NCI-H748 (cell line): ENCODE results near the gene PSRC1.

Experiments
- DNase-seq: peaks from one replicate; lab custom pipeline; 2025; ENCODE audit not compliant: unreplicated experiment; lab: John Stamatoyannopoulos, UW

Gene PSRC1

GRCh38 chr1:109259674-109260557, 23.0 kb downstream of the PSRC1 start:
- DNase-seq: no peak

- DNase-seq: no peak
Measured at GRCh38 chr1:109258481-109259466, 24.2 kb downstream of the PSRC1 start.

DNA sequence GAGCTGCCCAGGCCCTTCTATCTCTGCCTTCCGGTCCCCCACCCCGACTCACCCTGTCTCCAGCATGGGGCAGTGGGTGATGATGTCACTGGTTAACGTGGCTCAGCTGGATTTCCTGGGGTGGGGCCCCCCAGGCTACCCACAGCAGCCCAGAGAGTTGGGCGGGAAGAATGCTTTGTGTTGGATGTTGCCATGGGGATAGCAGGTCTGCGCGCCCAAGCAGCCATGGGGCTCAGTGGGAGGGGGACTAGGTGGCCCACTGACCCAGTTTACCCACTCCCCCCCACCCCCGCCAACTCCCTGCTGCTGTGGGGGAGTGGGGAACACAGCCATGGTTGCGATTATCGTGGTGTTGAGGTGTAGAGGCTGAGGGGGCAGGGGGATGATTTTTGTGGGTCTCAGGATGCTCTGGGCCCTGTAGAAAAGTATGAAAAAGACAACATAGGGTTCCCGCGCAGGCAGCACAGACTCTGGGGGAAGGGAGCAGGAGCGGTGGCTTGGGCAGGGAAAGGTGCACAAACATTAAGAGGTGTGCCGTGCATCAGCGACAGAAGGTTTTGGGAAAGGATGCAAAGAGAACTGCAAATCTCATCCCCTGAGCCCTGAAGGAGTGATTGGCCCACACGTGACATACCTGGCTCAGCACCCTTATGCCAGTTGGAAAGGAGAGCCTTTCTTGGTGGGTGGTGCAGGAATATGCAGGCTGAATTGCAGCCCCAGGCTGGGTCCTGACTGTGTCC, 25.1 kb downstream of the PSRC1 start:
- DNase-seq: no peak

- DNase-seq: no peak
Measured at GRCh38 chr1:109256971-109257681, 25.8 kb downstream of the PSRC1 start.

DNA sequence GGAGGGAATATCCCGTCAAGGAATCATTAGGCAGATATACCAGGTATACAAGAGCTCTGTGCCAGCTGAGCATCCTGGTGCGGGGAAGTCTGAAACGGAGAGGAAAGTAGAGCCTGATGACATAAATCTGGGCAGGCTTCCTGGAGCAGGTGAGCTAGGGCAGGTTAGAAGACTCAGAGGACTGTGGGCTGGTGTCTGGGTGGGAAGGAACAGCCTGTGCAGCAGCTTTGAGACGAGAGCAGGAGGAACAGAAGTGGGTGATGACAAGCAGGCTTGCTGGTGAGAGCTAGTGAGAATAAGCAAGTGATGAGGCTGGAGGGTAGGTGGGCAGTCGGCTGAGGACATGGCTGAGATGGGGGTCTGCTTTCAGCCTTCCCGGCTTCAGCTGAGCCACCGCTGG, 26.9 kb downstream of the PSRC1 start:
- no peak for DNase-seq

GRCh38 chr1:109255678-109256077, 27.3 kb downstream of the PSRC1 start:
- DNase-seq: no peak

DNA sequence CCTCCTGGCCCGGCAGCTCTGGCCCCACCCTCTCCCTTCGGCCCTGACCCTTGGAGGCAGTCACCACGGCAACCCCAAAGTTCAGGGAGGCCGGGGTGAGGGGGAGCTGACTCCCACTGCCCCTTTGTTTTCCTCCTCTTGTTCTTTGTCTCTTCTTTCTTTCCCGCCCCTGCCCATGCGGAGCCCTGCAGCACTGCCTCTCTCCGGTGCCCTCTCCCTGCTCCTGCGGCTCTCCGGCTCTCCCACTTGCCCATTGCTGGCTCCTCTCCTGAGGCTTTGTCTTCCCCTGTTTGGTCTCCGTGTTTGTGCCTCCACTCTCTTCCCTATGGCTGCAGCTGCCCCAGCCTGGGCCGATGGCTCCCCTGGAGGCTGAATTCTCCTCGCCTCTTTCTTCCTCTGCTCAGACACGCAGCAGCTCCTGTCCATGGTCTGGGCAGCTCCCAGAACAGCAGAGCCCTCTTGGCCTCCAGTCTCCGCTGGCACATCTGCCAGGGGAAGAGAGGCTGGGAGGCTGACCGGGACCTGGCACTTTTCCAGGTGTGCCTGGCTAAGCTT, 27.8 kb downstream of the PSRC1 start:
- DNase-seq: no peak

- peak; percentile 50 for DNase-seq
Measured at GRCh38 chr1:109254621-109255096, 28.3 kb downstream of the PSRC1 start.

DNA sequence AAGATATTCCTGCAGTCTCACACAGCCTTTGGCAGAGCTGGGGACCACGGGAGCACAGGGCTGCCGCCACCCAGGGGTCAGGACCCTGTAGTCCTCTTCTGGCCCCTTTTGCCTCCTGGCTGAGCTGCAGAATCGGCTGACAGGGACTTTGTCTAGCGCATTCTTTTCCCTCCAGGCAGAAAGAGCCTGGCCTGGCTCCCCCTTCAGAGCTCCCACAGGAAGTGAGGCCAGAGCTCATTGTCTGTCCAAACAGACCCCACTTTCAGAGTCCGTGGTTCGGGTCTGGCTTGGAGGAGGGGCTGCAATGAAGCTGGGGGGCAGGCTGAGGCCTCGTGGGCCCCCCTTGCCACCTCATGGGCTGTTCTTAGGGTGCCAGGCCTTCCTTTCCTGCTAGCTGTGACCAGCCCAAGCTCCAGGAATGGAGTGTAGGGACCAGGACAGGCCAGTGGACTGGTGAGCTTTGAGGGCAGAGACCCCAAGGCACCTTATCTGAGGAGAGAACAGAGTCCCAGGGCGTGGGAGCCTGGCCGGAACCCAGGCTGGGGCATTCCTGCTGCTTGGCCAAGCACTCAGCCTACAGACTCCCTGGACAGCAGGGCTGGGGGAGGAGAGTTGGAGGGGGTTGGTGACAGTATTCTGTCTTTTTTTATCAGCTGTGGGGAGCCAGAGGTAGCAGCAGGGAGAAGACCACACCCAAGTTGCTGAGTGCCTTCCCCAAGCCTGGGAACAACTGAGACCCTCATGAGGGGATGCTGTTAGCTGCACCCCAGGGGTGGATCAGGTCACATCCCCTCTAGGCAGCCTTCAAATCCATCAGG, 28.9 kb downstream of the PSRC1 start:
- DNase-seq: peak; percentile 23

DNA sequence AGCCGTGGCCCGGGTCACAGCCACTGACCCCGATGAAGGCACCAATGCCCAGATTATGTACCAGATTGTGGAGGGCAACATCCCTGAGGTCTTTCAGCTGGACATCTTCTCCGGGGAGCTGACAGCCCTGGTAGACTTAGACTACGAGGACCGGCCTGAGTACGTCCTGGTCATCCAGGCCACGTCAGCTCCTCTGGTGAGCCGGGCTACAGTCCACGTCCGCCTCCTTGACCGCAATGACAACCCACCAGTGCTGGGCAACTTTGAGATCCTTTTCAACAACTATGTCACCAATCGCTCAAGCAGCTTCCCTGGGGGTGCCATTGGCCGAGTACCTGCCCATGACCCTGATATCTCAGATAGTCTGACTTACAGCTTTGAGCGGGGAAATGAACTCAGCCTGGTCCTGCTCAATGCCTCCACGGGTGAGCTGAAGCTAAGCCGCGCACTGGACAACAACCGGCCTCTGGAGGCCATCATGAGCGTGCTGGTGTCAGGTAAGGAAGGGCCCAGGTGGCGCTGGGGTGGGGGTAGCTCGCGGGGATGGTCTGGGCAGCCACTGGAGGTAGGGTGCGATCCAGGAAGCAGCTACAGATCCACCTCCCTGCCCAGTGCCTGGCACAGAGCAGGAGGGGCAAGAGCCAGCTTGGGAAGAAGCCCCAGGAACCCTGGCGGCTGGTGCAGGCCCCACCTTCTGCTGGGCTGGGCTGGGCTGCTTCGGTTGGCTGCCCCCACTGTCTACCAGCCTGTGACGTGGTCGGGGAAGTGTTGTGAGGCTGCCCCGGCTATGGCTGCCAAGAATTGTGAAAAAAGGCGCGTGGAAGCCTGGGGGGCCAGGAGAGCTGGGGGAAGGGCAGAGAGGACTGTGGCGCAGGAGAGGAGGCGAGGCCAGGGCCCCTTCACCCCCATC, 29.8 kb downstream of the PSRC1 start:
- DNase-seq: peak; percentile 23

DNA sequence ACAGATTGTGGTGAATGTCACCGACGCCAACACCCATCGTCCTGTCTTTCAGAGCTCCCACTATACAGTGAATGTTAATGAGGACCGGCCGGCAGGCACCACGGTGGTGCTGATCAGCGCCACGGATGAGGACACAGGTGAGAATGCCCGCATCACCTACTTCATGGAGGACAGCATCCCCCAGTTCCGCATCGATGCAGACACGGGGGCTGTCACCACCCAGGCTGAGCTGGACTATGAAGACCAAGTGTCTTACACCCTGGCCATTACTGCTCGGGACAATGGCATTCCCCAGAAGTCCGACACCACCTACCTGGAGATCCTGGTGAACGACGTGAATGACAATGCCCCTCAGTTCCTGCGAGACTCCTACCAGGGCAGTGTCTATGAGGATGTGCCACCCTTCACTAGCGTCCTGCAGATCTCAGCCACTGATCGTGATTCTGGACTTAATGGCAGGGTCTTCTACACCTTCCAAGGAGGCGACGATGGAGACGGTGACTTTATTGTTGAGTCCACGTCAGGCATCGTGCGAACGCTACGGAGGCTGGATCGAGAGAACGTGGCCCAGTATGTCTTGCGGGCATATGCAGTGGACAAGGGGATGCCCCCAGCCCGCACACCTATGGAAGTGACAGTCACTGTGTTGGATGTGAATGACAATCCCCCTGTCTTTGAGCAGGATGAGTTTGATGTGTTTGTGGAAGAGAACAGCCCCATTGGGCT, 30.6 kb downstream of the PSRC1 start:
- no peak for DNase-seq

DNA sequence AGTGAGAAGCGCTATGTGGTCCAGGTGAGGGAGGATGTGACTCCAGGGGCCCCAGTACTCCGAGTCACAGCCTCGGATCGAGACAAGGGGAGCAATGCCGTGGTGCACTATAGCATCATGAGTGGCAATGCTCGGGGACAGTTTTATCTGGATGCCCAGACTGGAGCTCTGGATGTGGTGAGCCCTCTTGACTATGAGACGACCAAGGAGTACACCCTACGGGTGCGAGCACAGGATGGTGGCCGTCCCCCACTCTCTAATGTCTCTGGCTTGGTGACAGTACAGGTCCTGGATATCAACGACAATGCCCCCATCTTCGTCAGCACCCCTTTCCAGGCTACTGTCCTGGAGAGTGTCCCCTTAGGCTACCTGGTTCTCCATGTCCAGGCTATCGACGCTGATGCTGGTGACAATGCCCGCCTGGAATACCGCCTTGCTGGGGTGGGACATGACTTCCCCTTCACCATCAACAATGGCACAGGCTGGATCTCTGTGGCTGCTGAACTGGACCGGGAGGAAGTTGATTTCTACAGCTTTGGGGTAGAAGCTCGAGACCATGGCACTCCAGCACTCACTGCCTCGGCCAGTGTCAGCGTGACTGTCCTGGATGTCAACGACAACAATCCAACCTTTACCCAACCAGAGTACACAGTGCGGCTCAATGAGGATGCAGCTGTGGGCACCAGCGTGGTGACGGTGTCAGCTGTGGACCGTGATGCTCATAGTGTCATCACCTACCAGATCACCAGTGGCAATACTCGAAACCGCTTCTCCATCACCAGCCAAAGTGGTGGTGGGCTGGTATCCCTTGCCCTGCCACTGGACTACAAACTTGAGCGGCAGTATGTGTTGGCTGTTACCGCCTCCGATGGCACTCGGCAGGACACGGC, 31.4 kb downstream of the PSRC1 start:
- DNase-seq: no peak

- no peak for DNase-seq
Measured at GRCh38 chr1:109250454-109251276, 32.3 kb downstream of the PSRC1 start.

- DNase-seq: peak; percentile 57
Measured at GRCh38 chr1:109249654-109250401, 33.1 kb downstream of the PSRC1 start.
